ENCODE results near the gene S100A5. TPM values are rescaled to one million over a fixed set of nuclear protein-coding genes. Genes with fewer than 3 reads are reported as not detected.

The S100A5 gene
- total and polyA plus RNA-seq, 2 of the 8 experiments (the other 6 are each of a cell fraction or from before 2014, with no cell fraction given), result not detected

GRCh38 chr1:153577138-153577537 is 36.4 kb upstream of the S100A5 start:
- Histone ChIP-seq H4K8ac (ENCODE audit: extremely low read depth, insufficient read depth, low read length) (no peak overlapping the region), H3K27ac (ENCODE audit: low read depth, low read length) (no peak overlapping the region), H3K56ac (replicated peaks; ENCODE audit: insufficient read length, low read depth, low read length) (no peak overlapping the region), H3K9me3 (ENCODE audit: insufficient read depth in 2 of 2, low read depth in 1 of 2, low read length in 1 of 2) (peaks cover 0 to 10% of the 10 kb centered on the region in 2 experiments; a peak in 1 of 4 replicates), H2BK20ac (ENCODE audit: low read length) (no peak overlapping the region), H2AK5ac (ENCODE audit: low read depth, low read length) (no peak overlapping the region), H4K20me1 (replicated peaks in 1 of 2; ENCODE audit: control insufficient read depth in 1 of 2, insufficient read depth in 2 of 2, low read length in 2 of 2) (no peaks in the 10 kb centered on the region), H3K14ac (ENCODE audit: insufficient read length) (no peak overlapping the region), H3K4ac (replicated peaks; ENCODE audit: insufficient read length, low read depth, low read length) (no peak overlapping the region), H3K23me2 (ENCODE audit: low read depth, low read length) (no peaks in the 10 kb centered on the region; the same call in 1 of the 2 replicates), H2BK5ac (ENCODE audit: low read depth, low read length) (no peak overlapping the region), H2BK120ac (replicated peaks; ENCODE audit: low read depth, low read length) (no peak overlapping the region), H3K36me3 (ENCODE audit: control insufficient read depth in 2 of 4, insufficient read depth in 4 of 4, low read length in 3 of 4) (no peaks in the 10 kb centered on the region), H3K4me2 (ENCODE audit: insufficient read depth in 1 of 2, low read depth in 2 of 2, low read length in 2 of 2) (no peak overlapping the region), H2BK12ac (ENCODE audit: low read depth, low read length) (no peak overlapping the region), H3K79me2 (ENCODE audit: control insufficient read depth in 1 of 2, insufficient read depth in 2 of 2, low read length in 2 of 2) (no peaks in the 10 kb centered on the region), H3K4me1 (replicated peaks in 1 of 4; ENCODE audit: control insufficient read depth in 3 of 4, insufficient read depth in 4 of 4, low read length in 3 of 4) (peaks cover 0 to 3% (median 0%) of the 10 kb centered on the region in 4 experiments; a peak in 2 of 7 replicates), H3K79me1 (ENCODE audit: low read depth, low read length) (no peaks in the 10 kb centered on the region), H3K23ac (ENCODE audit: insufficient read length) (no peak overlapping the region), H3K4me3 (ENCODE audit: extremely low read depth in 1 of 4, insufficient read depth in 2 of 4, low read depth in 3 of 4, low read length in 4 of 4) (no peak overlapping the region), H3K27me3 (replicated peaks in 1 of 4; ENCODE audit: control insufficient read depth in 3 of 4, extremely low read depth in 1 of 4, insufficient read depth in 3 of 4, low read length in 3 of 4) (no peaks in the 10 kb centered on the region), H2BK15ac (ENCODE audit: low read length) (no peak overlapping the region), H3K9ac (replicated peaks in 1 of 4; ENCODE audit: extremely low read depth in 1 of 4, low read depth in 3 of 4, low read length in 3 of 4) (no peak overlapping the region), H4K5ac (ENCODE audit: insufficient read length, low read depth, low read length) (no peak overlapping the region), H4K91ac (replicated peaks; ENCODE audit: insufficient read length, low read length) (no peak overlapping the region), H3K18ac (ENCODE audit: extremely low read depth, low read length) (no peak overlapping the region), H2AFZ (ENCODE audit: low read length) (no peak overlapping the region)
- no peak for DNase-seq (ENCODE audit: low read depth in 1 of 2, low spot score in 2 of 2)
- ChIA-PET CTCF (ENCODE audit: partially characterized antibody) (interaction anchor here (0.6 to 4.2 kb wide), 12 partner anchors 8 to 223 kb away, joined by 3 to 64 read pairs (median 6); partner anchors contain the start of genes S100A1, S100A13, S100A14 and S100A16), POLR2A (ENCODE audit: partially characterized antibody) (interaction anchor here (1.1 to 3.6 kb wide), 3 partner anchors 9 to 50 kb away, joined by 4 to 20 read pairs (median 5); partner anchors contain the start of genes S100A13 and S100A16)
- WGBS, 2 experiments (ENCODE audit: extremely low coverage in 1 of 2, insufficient coverage in 1 of 2, insufficient read length in 1 of 2, insufficient replicate concordance in 2 of 2, low coverage in 1 of 2, low lambda C conversion rate in 2 of 2, missing lambda C conversion rate in 1 of 2), result 80% methylated on average over 4 of the region's 4 CpGs; no CpG with 5 or more reads in 1 of the 2 experiments
- no peak for TF ChIP-seq TCF12 (IDR thresholded peaks at IDR 0.05; ENCODE audit: low read depth, low read length)
- TF ChIP-seq KDM4A (IDR thresholded peaks at IDR 0.05; ENCODE audit: low read depth, low read length, severe bottlenecking), result no peak
- TF ChIP-seq FOSL1 (IDR thresholded peaks at IDR 0.05; ENCODE audit: insufficient read depth, low read depth, low read length), result no peak
- no peak for TF ChIP-seq TBP (IDR thresholded peaks at IDR 0.05; ENCODE audit: low read depth, low read length)
- TF ChIP-seq GTF2F1 (IDR thresholded peaks at IDR 0.05; ENCODE audit: borderline replicate concordance, low read depth, low read length), result no peak
- no peak for TF ChIP-seq EGR1 (IDR thresholded peaks at IDR 0.05; ENCODE audit: borderline replicate concordance, low read depth, low read length)
- no peak for TF ChIP-seq NRF1 (IDR thresholded peaks at IDR 0.05; ENCODE audit: low read depth, low read length)
- no peak for TF ChIP-seq E2F6 (IDR thresholded peaks at IDR 0.05)
- TF ChIP-seq CEBPB (IDR thresholded peaks at IDR 0.05; ENCODE audit: low read depth, low read length), result no peak
- no peak for FAIRE-seq

Data from H1 (cell line).